ENCODE results near the gene LDLRAD4.

GRCh38 chr18:13592246-13592645, 373.7 kb downstream of the LDLRAD4 start:
- TF ChIP-seq CTCF (IDR thresholded peaks at IDR 0.05; ENCODE audit: insufficient read depth, low read length, poor library complexity, severe bottlenecking) = no peak
- no peak for TF ChIP-seq EZH2phosphoT487 (conservative IDR thresholded peaks at IDR 0.05; ENCODE audit: low read length)

Measured in SU-DHL-6 (cell line).